Body of pancreas (tissue), 4 donors: ENCODE data around the gene XPR1. TPM values are rescaled to one million over a fixed set of nuclear protein-coding genes. Genes with fewer than 3 reads are reported as not detected.
"Not testable (repeated sequence)": the region's sequence is repeated elsewhere in the genome, so short reads cannot be mapped to it uniquely, and the experiment has no call there.

ENCODE experiments used
- ATAC-seq: fragments of 150-250 bp; one replicate; pipeline ENCODE4 v1.9.1; 2016
- DNase-seq, 4 donors: peaks; one replicate each; pipeline ENCODE4 v3.0.0-alpha.2; 2019
- H3K27ac ChIP-seq, 4 donors: fragments of 200-600 bp; sonication (generic); 1 replicate in 3 of 4; 2 replicates in 1 of 4; pipeline versions ENCODE4 v1.5.1 to v1.6.1; 2016 to 2019; ENCODE audit warnings: mild to moderate bottlenecking in 1 of 4, mixed read lengths in 1 of 4, moderate library complexity in 1 of 4
- H3K27me3 ChIP-seq, 2 donors: fragments of 200-600 bp; sonication (generic); one replicate each; pipeline ENCODE4 v1.6.0; 2016; ENCODE audit warnings: mild to moderate bottlenecking in 1 of 2
- H3K36me3 ChIP-seq, 2 donors: fragments of 200-600 bp; sonication (generic); replicated peaks in 1 of 2; 2 replicates each; pipeline ENCODE4 v1.5.1; 2016; ENCODE audit warnings: low read depth in 2 of 2; ENCODE audit not compliant: insufficient read depth in 1 of 2
- H3K4me1 ChIP-seq: fragments of 200-600 bp; sonication (generic); one replicate; pipeline ENCODE4 v1.6.0; 2016
- H3K4me3 ChIP-seq, 2 donors: fragments of 200-600 bp; sonication (generic); 1 replicate in 1 of 2; 2 replicates in 1 of 2; pipeline ENCODE4 v1.5.1; 2016 to 2019
- H3K9me3 ChIP-seq, 3 donors: fragments of 200-600 bp; sonication (generic); 1 replicate in 2 of 3; 2 replicates in 1 of 3; pipeline ENCODE4 v1.5.1; 2016
- CTCF ChIP-seq, 7 experiments: fragments of 450-650 bp in 4 of 7; fragments of 200-600 bp in 3 of 7; sonication (generic) in 3 of 7; IDR thresholded peaks; one replicate each; pipeline ENCODE4 v1.5.1; 2016 to 2019; ENCODE audit warnings: antibody characterized with exemption in 7 of 7
- POLR2A ChIP-seq, 3 donors: fragments of 450-650 bp; IDR thresholded peaks; one replicate each; pipeline ENCODE4 v1.6.1; 2016; ENCODE audit warnings: antibody characterized with exemption in 3 of 3, mild to moderate bottlenecking in 2 of 3
- WGBS, 2 donors: methylation state at CpG; one replicate each; pipeline ENCODE4 v1.1.5; 2017; 5-methylcytosine and 5-hydroxymethylcytosine counted together
- intact Hi-C: fragments of 100-400 bp; cut with DNase I; formaldehyde crosslinking; loops from one replicate; pipeline ENCODE4 v1.15.1; 2023
- total RNA-seq, 2 donors: library from RNA; depleted of rRNA; stranded (reverse); fragments of >200 nt; gene quantifications; one replicate each; pipeline ENCODE4 v1.1.0, GENCODE V29; 2016

XPR1 gene
- total RNA-seq, 2 donors from 2014 or later = 11.5 to 13.0 TPM

- no peak for TF ChIP-seq CTCF (IDR thresholded peaks at IDR 0.05)
- TF ChIP-seq POLR2A (IDR thresholded peaks at IDR 0.05) = no peak
- no peaks in the 10 kb centered on the region for H3K9me3 ChIP-seq
- 8 to 17% methylated on average over 5 of the region's 5 CpGs for WGBS, 2 donors
- no peaks in the 10 kb centered on the region for H3K36me3 ChIP-seq
- DNase-seq = peak in 1 of 4 donors; percentile 26
- H3K4me3 ChIP-seq = no peak overlapping the region
- peak; percentile 58 for ATAC-seq
- peaks cover 42% of the 10 kb centered on the region for H3K4me1 ChIP-seq
- peak overlapping the region; percentile 35 to 65 (median 60) for H3K27ac ChIP-seq
- intact Hi-C loops = loop anchor here (10.0 kb wide), 1 partner anchor 330 kb away; no protein-coding TSS in a partner anchor
- H3K27me3 ChIP-seq = no peaks in the 10 kb centered on the region
Measured at GRCh38 chr1:180854456-180854855, 222.6 kb downstream of the XPR1 start.

- ATAC-seq, DNase-seq, H3K4me3 ChIP-seq, H3K9me3 ChIP-seq, H3K27me3 ChIP-seq, H3K36me3 ChIP-seq: not testable (repeated sequence)
- peak overlapping the region in 1 of 4 donors; percentile 50 for H3K27ac ChIP-seq
- intact Hi-C loops = loop anchor here (10.0 kb wide), 1 partner anchor 333 kb away; no protein-coding TSS in a partner anchor
- H3K4me1 ChIP-seq = peaks cover 49% of the 10 kb centered on the region
- WGBS, 2 donors = 76 to 96% methylated on average over 7 of the region's 7 CpGs
Measured at GRCh38 chr1:180857947-180858725, 226.3 kb downstream of the XPR1 start.

GRCh38 chr1:180859306-180859705 lies 227.5 kb downstream of the XPR1 start:
- WGBS, 2 donors = 92 to 96% methylated on average over 1 of the region's 1 CpG
- Histone ChIP-seq H3K4me1 (peaks cover 39% of the 10 kb centered on the region), H3K4me3 (no peak overlapping the region), H3K27me3 (no peaks in the 10 kb centered on the region), H3K36me3 (no peaks in the 10 kb centered on the region), H3K27ac (no peak overlapping the region), H3K9me3 (no peaks in the 10 kb centered on the region)
- TF ChIP-seq CTCF (IDR thresholded peaks at IDR 0.05) = no peak
- TF ChIP-seq POLR2A (IDR thresholded peaks at IDR 0.05) = no peak
- intact Hi-C loops = loop anchor here (10.0 kb wide), 1 partner anchor 335 kb away; no protein-coding TSS in a partner anchor
- ATAC-seq = no peak
- DNase-seq = no peak

- no peaks in the 10 kb centered on the region for H3K27me3 ChIP-seq
- no peak overlapping the region for H3K4me3 ChIP-seq
- intact Hi-C loops = loop anchor here (10.0 kb wide), 1 partner anchor 226 kb away; the partner anchor contains the start of gene XPR1
- ATAC-seq (no peak), DNase-seq (no peak)
- no peak overlapping the region for H3K27ac ChIP-seq
- H3K4me1 ChIP-seq = peaks cover 32% of the 10 kb centered on the region
- H3K9me3 ChIP-seq = no peaks in the 10 kb centered on the region
- 72 to 83% methylated on average over 2 of the region's 2 CpGs for WGBS, 2 donors
- no peaks in the 10 kb centered on the region for H3K36me3 ChIP-seq
- peak in 1 of 7 experiments; percentile 10 for TF ChIP-seq CTCF (IDR thresholded peaks at IDR 0.05)
- no peak for TF ChIP-seq POLR2A (IDR thresholded peaks at IDR 0.05)
Measured at GRCh38 chr1:180860535-180860934, 228.7 kb downstream of the XPR1 start.

- no peaks in the 10 kb centered on the region for H3K27me3 ChIP-seq
- intact Hi-C loops = loop anchor here (10.0 kb wide), 1 partner anchor 228 kb away; the partner anchor contains the start of gene XPR1
- peaks cover 19% of the 10 kb centered on the region for H3K4me1 ChIP-seq
- TF ChIP-seq CTCF (IDR thresholded peaks at IDR 0.05) = no peak
- TF ChIP-seq POLR2A (IDR thresholded peaks at IDR 0.05) = no peak
- H3K27ac ChIP-seq = peak overlapping the region in 3 of 4 donors; percentile 7 to 56 (median 53)
- peak; percentile 73 for ATAC-seq
- H3K36me3 ChIP-seq = no peaks in the 10 kb centered on the region
- 9 to 15% methylated on average over 1 of the region's 1 CpG for whole genome bisulfite sequencing, 2 donors
- no peak for DNase-seq
- H3K9me3 ChIP-seq = no peaks in the 10 kb centered on the region
- no peak overlapping the region for H3K4me3 ChIP-seq
Measured at GRCh38 chr1:180862305-180862704, 230.5 kb downstream of the XPR1 start.
